ENCODE data around the gene LY6G5C.

LY6G5C gene

GRCh38 chr6:31641370-31641769, 39.5 kb downstream of the LY6G5C start:
- H3K36me3 ChIP-seq (ENCODE audit: insufficient read depth, low read length), result peaks cover 88% of the 10 kb centered on the region

DNA sequence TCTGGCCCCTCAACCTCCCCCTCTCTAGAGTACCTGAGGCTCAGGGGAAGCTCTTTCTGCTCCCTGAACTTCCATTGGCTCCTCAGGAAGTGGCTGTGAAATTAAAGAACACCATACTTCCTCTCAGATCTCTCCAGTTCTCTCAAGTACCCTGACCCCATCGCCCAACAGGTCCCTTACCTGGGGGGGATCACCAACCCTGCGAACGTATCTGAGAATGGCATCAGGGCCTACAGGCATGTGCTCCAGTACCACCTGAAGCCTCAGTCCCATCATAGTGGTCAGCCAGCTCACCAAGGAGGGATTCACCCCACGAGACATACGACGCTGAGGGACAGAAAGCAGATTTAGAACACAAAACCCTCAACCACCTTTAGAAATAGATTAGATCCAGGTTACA, 40.3 kb downstream of the LY6G5C start:
- Histone ChIP-seq H3K4me1 (ENCODE audit: insufficient read depth, low read length) (no peaks in the 10 kb centered on the region), H3K9me3 (ENCODE audit: low read length) (no peaks in the 10 kb centered on the region), H3K27ac (ENCODE audit: low read depth, low read length) (no peak overlapping the region), H3K4me3 (ENCODE audit: low read depth in 1 of 2, low read length in 2 of 2) (no peak overlapping the region), H3K9ac (ENCODE audit: low read length) (no peak overlapping the region), H3K27me3 (ENCODE audit: control insufficient read depth in 1 of 2, insufficient read depth in 2 of 2, low read length in 2 of 2) (no peaks in the 10 kb centered on the region), H3K36me3 (ENCODE audit: insufficient read depth, low read length) (peaks cover 88% of the 10 kb centered on the region)

More at GRCh38 chr6:31641370-31641769, 39.5 kb downstream of the LY6G5C start:
- Histone ChIP-seq H3K27me3 (ENCODE audit: control insufficient read depth in 1 of 2, insufficient read depth in 2 of 2, low read length in 2 of 2) (no peaks in the 10 kb centered on the region), H3K4me1 (ENCODE audit: insufficient read depth, low read length) (no peaks in the 10 kb centered on the region), H3K4me3 (ENCODE audit: low read depth in 1 of 2, low read length in 2 of 2) (no peak overlapping the region), H3K9me3 (ENCODE audit: low read length) (no peaks in the 10 kb centered on the region), H3K9ac (ENCODE audit: low read length) (no peak overlapping the region), H3K27ac (ENCODE audit: low read depth, low read length) (no peak overlapping the region)

GRCh38 chr6:31639449-31639861, 41.4 kb downstream of the LY6G5C start:
- Histone ChIP-seq H3K9ac (ENCODE audit: low read length) (no peak overlapping the region), H3K4me1 (ENCODE audit: insufficient read depth, low read length) (no peaks in the 10 kb centered on the region), H3K36me3 (ENCODE audit: insufficient read depth, low read length) (peaks cover 88% of the 10 kb centered on the region), H3K4me3 (ENCODE audit: low read depth in 1 of 2, low read length in 2 of 2) (no peak overlapping the region), H3K9me3 (ENCODE audit: low read length) (no peaks in the 10 kb centered on the region), H3K27me3 (ENCODE audit: control insufficient read depth in 1 of 2, insufficient read depth in 2 of 2, low read length in 2 of 2) (no peaks in the 10 kb centered on the region), H3K27ac (ENCODE audit: low read depth, low read length) (no peak overlapping the region)

- Histone ChIP-seq H3K9ac (ENCODE audit: low read length) (no peak overlapping the region), H3K27ac (ENCODE audit: low read depth, low read length) (no peak overlapping the region), H3K9me3 (ENCODE audit: low read length) (no peaks in the 10 kb centered on the region), H3K27me3 (ENCODE audit: control insufficient read depth in 1 of 2, insufficient read depth in 2 of 2, low read length in 2 of 2) (no peaks in the 10 kb centered on the region), H3K4me1 (ENCODE audit: insufficient read depth, low read length) (no peaks in the 10 kb centered on the region), H3K4me3 (ENCODE audit: low read depth in 1 of 2, low read length in 2 of 2) (no peak overlapping the region), H3K36me3 (ENCODE audit: insufficient read depth, low read length) (peaks cover 88% of the 10 kb centered on the region)
Observed at GRCh38 chr6:31639043-31639442, 41.8 kb downstream of the LY6G5C start.

DNA sequence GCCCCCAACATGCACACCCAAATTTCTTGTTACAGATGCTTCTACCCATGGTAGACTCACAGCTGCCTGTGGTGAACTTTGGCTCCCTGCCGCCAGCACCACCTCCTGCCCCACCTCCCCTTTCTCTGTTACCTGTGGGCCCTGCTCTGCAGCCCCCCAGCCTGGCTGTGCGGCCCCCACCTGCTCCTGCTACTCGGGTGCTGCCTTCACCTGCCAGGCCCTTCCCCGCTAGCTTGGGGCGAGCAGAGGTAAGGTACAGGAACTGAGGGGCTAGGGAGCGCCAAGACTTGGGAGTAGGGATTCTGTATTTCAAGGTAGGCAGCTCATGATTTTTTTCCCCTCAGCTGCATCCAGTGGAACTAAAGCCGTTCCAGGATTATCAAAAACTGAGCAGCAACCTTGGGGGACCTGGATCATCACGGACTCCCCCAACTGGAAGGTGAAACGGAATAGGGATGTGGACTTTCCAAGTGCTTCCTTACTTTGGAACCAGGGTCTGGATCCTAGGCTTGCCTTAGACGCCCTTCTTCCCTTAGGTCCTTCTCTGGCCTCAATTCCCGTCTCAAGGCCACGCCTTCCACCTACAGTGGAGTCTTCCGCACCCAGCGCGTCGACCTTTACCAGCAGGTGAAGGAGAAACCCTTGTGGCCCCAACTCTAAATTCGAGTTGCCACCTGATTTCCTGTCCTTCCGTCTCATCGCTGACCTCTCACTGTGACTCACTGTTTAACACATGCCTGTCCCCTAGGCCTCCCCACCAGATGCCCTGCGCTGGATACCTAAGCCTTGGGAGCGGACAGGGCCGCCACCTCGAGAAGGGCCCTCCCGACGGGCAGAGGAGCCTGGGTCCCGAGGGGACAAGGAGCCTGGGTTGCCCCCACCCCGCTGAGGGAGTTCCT, 43.9 kb downstream of the LY6G5C start:
- Histone ChIP-seq H3K36me3 (ENCODE audit: insufficient read depth, low read length) (peaks cover 91% of the 10 kb centered on the region), H3K9me3 (ENCODE audit: low read length) (no peaks in the 10 kb centered on the region), H3K9ac (ENCODE audit: low read length) (no peak overlapping the region), H3K4me1 (ENCODE audit: insufficient read depth, low read length) (no peaks in the 10 kb centered on the region), H3K4me3 (ENCODE audit: low read depth in 1 of 2, low read length in 2 of 2) (no peak overlapping the region), H3K27ac (ENCODE audit: low read depth, low read length) (no peak overlapping the region), H3K27me3 (ENCODE audit: control insufficient read depth in 1 of 2, insufficient read depth in 2 of 2, low read length in 2 of 2) (no peaks in the 10 kb centered on the region)

- Histone ChIP-seq H3K36me3 (ENCODE audit: insufficient read depth, low read length) (peaks cover 90% of the 10 kb centered on the region), H3K27me3 (ENCODE audit: control insufficient read depth in 1 of 2, insufficient read depth in 2 of 2, low read length in 2 of 2) (no peaks in the 10 kb centered on the region), H3K9me3 (ENCODE audit: low read length) (no peaks in the 10 kb centered on the region), H3K9ac (ENCODE audit: low read length) (no peak overlapping the region), H3K4me1 (ENCODE audit: insufficient read depth, low read length) (no peaks in the 10 kb centered on the region), H3K27ac (ENCODE audit: low read depth, low read length) (no peak overlapping the region), H3K4me3 (ENCODE audit: low read depth in 1 of 2, low read length in 2 of 2) (no peak overlapping the region)
Observed at GRCh38 chr6:31634969-31635575, 45.8 kb downstream of the LY6G5C start.

DNA sequence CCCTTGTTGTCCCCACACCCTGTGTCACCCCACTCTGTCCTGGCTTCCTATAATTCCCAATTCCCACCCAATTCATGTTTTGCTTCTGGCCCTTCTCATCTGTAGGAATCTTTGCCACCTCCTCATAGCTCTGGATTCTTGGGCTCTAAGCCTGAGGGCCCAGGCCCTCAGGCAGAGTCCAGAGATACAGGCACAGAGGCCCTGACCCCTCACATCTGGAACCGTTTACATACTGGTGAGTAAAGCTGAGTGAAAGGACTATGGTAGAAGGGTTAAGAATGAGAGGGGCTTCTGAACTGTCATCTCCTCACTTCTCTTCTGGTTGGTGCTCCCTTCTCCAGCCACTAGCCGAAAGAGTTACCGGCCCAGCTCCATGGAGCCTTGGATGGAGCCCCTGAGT, 46.7 kb downstream of the LY6G5C start:
- Histone ChIP-seq H3K36me3 (ENCODE audit: insufficient read depth, low read length) (peaks cover 92% of the 10 kb centered on the region), H3K4me3 (ENCODE audit: low read depth in 1 of 2, low read length in 2 of 2) (no peak overlapping the region), H3K27ac (ENCODE audit: low read depth, low read length) (no peak overlapping the region), H3K9ac (ENCODE audit: low read length) (no peak overlapping the region), H3K27me3 (ENCODE audit: control insufficient read depth in 1 of 2, insufficient read depth in 2 of 2, low read length in 2 of 2) (no peaks in the 10 kb centered on the region), H3K9me3 (ENCODE audit: low read length) (no peaks in the 10 kb centered on the region), H3K4me1 (ENCODE audit: insufficient read depth, low read length) (no peaks in the 10 kb centered on the region)

GRCh38 chr6:31633447-31633846, 47.4 kb downstream of the LY6G5C start:
- no peak overlapping the region for H3K27ac ChIP-seq (ENCODE audit: low read depth, low read length)
- peaks cover 93% of the 10 kb centered on the region for H3K36me3 ChIP-seq (ENCODE audit: insufficient read depth, low read length)
- H3K9me3 ChIP-seq (ENCODE audit: low read length), result no peaks in the 10 kb centered on the region
- no peaks in the 10 kb centered on the region for H3K4me1 ChIP-seq (ENCODE audit: insufficient read depth, low read length)
- H3K9ac ChIP-seq (ENCODE audit: low read length), result no peak overlapping the region
- no peak overlapping the region for H3K4me3 ChIP-seq (ENCODE audit: low read depth in 1 of 2, low read length in 2 of 2)
- no peaks in the 10 kb centered on the region for H3K27me3 ChIP-seq (ENCODE audit: control insufficient read depth in 1 of 2, insufficient read depth in 2 of 2, low read length in 2 of 2)

DNA sequence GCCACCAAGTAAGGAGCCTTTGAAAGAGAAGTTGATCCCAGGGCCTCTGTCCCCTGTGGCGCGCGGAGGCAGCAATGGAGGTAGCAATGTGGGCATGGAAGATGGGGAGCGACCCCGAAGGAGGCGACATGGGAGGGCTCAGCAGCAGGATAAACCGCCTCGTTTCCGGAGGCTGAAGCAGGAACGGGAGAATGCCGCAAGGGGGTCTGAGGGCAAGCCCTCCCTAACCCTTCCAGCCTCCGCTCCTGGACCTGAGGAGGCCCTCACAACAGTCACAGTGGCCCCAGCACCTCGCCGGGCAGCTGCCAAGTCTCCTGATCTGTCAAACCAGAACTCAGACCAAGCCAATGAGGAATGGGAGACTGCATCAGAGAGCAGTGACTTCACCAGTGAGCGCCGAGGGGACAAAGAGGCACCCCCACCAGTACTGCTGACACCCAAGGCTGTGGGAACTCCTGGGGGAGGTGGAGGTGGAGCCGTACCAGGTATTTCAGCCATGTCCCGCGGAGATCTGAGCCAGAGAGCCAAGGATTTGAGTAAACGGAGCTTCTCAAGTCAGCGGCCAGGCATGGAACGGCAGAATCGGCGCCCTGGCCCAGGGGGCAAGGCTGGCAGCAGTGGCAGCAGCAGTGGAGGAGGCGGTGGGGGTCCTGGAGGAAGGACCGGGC, 48.5 kb downstream of the LY6G5C start:
- no peaks in the 10 kb centered on the region for H3K4me1 ChIP-seq (ENCODE audit: insufficient read depth, low read length)
- H3K9ac ChIP-seq (ENCODE audit: low read length), result no peak overlapping the region
- no peaks in the 10 kb centered on the region for H3K9me3 ChIP-seq (ENCODE audit: low read length)
- H3K27ac ChIP-seq (ENCODE audit: low read depth, low read length), result no peak overlapping the region
- no peak overlapping the region for H3K4me3 ChIP-seq (ENCODE audit: low read depth in 1 of 2, low read length in 2 of 2)
- peaks cover 96% of the 10 kb centered on the region for H3K36me3 ChIP-seq (ENCODE audit: insufficient read depth, low read length)
- H3K27me3 ChIP-seq (ENCODE audit: control insufficient read depth in 1 of 2, insufficient read depth in 2 of 2, low read length in 2 of 2), result no peaks in the 10 kb centered on the region

DNA sequence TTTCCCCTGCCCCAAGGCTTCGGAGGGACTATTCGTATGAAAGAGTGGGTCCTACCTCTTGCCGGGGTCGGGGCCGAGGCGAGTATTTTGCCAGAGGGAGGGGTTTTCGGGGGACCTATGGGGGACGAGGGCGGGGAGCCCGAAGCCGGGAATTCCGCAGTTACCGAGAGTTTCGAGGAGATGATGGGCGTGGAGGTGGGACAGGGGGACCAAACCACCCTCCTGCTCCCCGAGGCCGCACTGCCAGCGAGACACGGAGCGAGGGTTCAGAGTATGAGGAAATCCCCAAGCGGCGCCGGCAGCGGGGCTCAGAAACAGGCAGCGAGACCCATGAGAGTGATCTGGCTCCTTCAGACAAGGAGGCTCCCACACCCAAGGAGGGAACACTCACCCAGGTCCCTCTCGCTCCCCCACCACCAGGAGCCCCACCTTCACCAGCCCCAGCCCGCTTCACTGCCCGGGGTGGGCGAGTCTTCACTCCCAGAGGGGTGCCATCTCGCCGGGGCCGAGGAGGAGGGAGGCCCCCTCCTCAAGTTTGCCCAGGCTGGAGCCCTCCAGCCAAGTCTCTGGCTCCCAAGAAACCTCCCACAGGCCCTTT, 49.1 kb downstream of the LY6G5C start:
- H3K27me3 ChIP-seq (ENCODE audit: control insufficient read depth in 1 of 2, insufficient read depth in 2 of 2, low read length in 2 of 2), result no peaks in the 10 kb centered on the region
- no peak overlapping the region for H3K27ac ChIP-seq (ENCODE audit: low read depth, low read length)
- no peaks in the 10 kb centered on the region for H3K4me1 ChIP-seq (ENCODE audit: insufficient read depth, low read length)
- H3K36me3 ChIP-seq (ENCODE audit: insufficient read depth, low read length), result peaks cover 96% of the 10 kb centered on the region
- no peaks in the 10 kb centered on the region for H3K9me3 ChIP-seq (ENCODE audit: low read length)
- H3K4me3 ChIP-seq (ENCODE audit: low read depth in 1 of 2, low read length in 2 of 2), result no peak overlapping the region
- no peak overlapping the region for H3K9ac ChIP-seq (ENCODE audit: low read length)

DNA sequence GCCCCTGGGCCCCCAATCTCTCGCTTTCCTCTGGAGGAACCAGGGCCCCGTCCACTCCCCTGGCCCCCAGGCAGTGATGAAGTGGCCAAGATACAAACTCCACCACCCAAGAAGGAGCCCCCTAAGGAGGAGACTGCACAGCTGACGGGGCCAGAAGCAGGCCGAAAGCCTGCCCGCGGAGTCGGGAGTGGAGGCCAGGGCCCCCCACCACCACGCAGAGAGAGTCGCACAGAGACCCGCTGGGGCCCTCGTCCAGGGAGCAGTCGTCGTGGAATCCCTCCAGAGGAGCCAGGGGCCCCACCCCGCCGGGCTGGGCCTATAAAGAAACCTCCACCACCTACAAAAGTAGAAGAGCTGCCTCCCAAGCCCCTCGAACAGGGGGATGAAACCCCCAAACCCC, 49.7 kb downstream of the LY6G5C start:
- no peaks in the 10 kb centered on the region for H3K4me1 ChIP-seq (ENCODE audit: insufficient read depth, low read length)
- no peaks in the 10 kb centered on the region for H3K27me3 ChIP-seq (ENCODE audit: control insufficient read depth in 1 of 2, insufficient read depth in 2 of 2, low read length in 2 of 2)
- no peak overlapping the region for H3K9ac ChIP-seq (ENCODE audit: low read length)
- peaks cover 96% of the 10 kb centered on the region for H3K36me3 ChIP-seq (ENCODE audit: insufficient read depth, low read length)
- no peaks in the 10 kb centered on the region for H3K9me3 ChIP-seq (ENCODE audit: low read length)
- H3K4me3 ChIP-seq (ENCODE audit: low read depth in 1 of 2, low read length in 2 of 2), result no peak overlapping the region
- no peak overlapping the region for H3K27ac ChIP-seq (ENCODE audit: low read depth, low read length)
